LNCaP clone FGC (cell line): ENCODE results near the gene HOXC10.

Source experiments
- DNase-seq: peaks from one replicate; pipeline ENCODE4 v3.0.0-alpha.2; 2011; ENCODE audit warnings: low read depth
- H3K4me3 ChIP-seq: 2 replicates; pipeline ENCODE4 v1.5.1; 2011; ENCODE audit warnings: mild to moderate bottlenecking, low read depth, low read length, control low read depth
- CTCF ChIP-seq: IDR thresholded peaks from 2 replicates; pipeline ENCODE4 v1.5.1; 2012; ENCODE audit warnings: mild to moderate bottlenecking; ENCODE audit not compliant: control insufficient read depth, insufficient read depth; ENCODE audit errors: extremely low read depth

The HOXC10 gene

DNA sequence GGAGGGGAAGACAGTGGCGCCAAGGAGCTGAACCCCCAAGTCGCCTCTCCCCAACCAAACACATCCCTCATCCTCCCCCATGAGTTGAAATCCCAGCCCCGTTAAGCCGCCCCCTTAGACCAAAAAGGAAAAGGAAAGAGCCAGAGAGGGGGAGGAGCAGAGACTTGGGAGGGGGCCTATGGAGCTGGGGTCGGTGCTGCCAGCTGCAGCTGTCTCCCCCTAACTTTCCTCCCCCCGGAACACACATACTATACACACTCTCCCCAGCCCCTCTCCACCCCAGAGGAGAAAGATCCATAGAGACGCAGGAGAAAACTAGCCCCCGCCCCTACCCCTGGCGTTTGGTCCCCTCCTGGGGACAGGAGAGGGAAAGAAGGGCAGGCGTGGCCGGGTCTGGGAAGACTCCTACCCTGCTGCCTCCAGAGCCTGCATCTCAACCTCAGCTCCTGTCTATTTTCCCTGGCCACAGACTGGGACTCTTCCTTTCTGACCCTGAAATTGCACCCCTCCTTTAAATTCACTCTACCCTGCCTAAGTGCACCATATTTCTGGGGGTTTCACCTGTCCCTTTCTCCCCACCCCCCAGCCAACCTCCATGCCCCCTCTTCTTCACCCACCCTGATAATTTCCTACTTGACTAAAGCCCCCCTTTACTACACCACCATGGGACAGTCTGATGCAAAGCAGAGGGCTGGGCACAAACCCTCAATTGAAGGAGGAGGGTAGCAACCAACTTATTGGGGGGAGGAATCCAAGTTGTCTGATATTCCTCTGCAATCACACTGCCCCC lies 13.4 kb downstream of the HOXC10 start:
- DNase-seq = no peak
- TF ChIP-seq CTCF = no peak
- H3K4me3 ChIP-seq = peak overlapping the region; percentile 55

GRCh38 chr12:53998900-53999236 lies 13.9 kb downstream of the HOXC10 start:
- peak overlapping the region; percentile 55 for H3K4me3 ChIP-seq
- no peak for TF ChIP-seq CTCF
- no peak for DNase-seq

DNA sequence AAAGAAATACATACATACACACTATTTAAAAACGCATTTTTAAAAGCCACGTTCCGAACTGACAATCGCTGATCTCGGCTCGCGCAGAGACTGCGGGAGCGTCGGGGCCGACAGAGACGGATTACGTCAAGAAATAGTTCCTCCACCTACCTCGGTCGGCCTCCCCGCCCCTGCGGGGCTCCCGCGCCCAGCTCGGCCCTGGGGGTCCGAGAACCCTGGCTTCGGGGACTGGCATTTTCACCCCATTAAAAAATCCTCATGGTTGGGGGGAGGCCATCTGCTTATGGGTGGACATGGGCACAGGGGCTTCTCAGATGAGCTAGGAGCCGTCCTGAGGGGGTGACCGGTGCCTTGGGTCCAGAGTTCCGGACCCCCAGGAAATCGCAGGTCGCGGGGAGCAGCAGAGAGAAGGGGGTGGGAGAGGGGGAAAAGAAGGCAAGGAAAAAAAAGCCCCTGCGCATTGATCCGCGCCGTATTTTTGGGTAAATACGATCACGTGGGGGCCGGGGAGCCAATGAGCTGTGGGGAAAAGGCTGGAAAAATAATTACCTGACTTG lies 14.7 kb downstream of the HOXC10 start:
- peak overlapping the region; percentile 55 for H3K4me3 ChIP-seq
- DNase-seq = no peak
- no peak for TF ChIP-seq CTCF

DNA sequence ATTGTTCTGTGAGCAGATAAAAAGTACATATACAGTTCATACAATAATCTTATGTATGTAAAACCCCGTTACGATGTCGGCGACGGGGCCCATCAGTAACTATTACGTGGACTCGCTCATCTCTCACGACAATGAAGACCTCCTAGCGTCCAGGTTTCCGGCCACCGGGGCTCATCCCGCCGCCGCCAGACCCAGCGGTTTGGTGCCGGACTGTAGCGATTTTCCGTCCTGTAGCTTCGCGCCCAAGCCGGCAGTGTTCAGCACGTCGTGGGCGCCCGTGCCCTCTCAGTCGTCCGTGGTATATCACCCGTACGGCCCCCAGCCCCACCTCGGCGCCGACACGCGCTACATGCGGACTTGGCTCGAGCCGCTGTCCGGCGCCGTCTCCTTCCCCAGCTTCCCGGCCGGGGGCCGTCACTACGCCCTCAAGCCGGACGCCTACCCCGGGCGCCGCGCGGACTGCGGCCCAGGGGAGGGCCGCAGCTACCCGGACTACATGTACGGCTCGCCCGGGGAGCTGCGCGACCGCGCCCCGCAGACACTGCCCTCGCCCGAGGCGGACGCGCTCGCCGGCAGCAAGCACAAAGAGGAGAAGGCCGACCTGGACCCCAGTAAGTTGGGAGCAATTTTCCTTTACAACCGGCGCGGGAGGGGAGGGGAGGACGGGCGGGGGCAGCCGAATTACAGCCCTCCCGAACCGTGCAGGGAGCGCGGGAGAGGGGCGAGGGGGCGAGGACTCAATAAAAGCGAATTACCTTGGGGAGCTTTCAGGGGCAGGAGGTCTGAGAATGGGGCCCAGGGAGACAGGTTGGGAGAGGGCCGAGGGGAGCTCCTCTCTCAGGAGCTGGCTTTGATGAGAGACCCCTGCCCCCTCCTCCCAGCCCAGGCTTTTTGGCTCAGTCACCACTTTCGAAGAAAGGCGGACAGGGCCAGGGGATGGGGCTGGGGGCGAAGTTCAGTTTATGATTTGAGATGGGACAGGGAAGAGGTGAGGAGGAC lies 15.5 kb downstream of the HOXC10 start, which contains the start of gene HOXC9:
HOXC9 (plus strand) TSS at position 46 of the 999 bp plus-strand sequence; CDS start at position 74, 28 bp downstream.
- no peak for TF ChIP-seq CTCF
- DNase-seq = no peak
- peak within 1 kb of the TSS; percentile 55 for H3K4me3 ChIP-seq

- DNase-seq = no peak
- no peak for TF ChIP-seq CTCF
- H3K4me3 ChIP-seq = peak overlapping the region; percentile 55
These were observed 16.6 kb downstream of the HOXC10 start for GRCh38 chr12:54001283-54002187.

DNA sequence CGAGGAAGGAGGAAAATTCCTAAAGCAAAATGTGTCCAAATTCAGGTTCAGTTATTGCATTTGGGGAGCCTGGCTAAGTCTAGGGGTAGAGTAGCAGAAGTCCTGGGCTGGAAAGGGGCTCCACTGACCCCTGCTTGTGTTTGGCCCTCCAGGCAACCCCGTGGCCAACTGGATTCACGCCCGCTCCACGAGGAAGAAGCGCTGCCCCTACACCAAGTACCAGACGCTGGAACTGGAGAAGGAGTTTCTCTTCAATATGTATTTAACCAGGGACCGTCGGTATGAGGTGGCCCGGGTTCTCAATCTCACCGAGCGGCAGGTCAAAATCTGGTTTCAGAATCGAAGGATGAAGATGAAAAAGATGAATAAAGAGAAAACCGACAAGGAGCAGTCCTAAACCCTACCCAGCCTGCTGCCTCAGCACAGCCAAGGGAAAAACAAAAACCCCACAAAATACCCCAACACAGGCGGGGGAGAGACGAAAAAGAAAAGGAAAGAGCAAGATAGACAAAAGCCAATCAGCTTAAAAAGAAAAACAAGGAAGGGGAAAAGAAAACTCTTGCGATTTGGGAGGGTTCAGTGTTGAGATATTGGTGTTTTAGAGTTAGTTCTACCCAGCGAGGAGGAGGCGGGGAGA lies 17.4 kb downstream of the HOXC10 start:
- DNase-seq = no peak
- TF ChIP-seq CTCF = no peak
- H3K4me3 ChIP-seq = no peak overlapping the region
